ENCODE results near the gene RPS6KA5. TPM values are rescaled to one million over a fixed set of nuclear protein-coding genes. Genes with fewer than 3 reads are reported as not detected.
"Not testable (repeated sequence)": the region's sequence is repeated elsewhere in the genome, so short reads cannot be mapped to it uniquely, and the experiment has no call there.

The RPS6KA5 gene
- polyA plus RNA-seq, 3 donors from 2014 or later = 11.1 to 19.0 (median 16.6) TPM

- Mint-ChIP-seq H3K9me3 (no peaks in the 10 kb centered on the region), H3K27me3 (ENCODE audit: low read depth in 3 of 3) (peaks cover 0 to 3% (median 0%) of the 10 kb centered on the region in 3 donors), H3K36me3 (peaks cover 22 to 35% (median 23%) of the 10 kb centered on the region in 3 donors), H3K4me1 (peaks cover 0 to 5% of the 10 kb centered on the region in 2 donors), H3K27ac (no peak overlapping the region), H3K4me3 (no peak overlapping the region)
- no peak for DNase-seq
Measured at GRCh38 chr14:90874599-90874998, 185.8 kb downstream of the RPS6KA5 start.

- H3K4me3 Mint-ChIP-seq = no peak overlapping the region
- H3K9me3 Mint-ChIP-seq = no peaks in the 10 kb centered on the region
- DNase-seq = no peak
- H3K4me1 Mint-ChIP-seq = peaks cover 0 to 5% of the 10 kb centered on the region in 2 donors
- peaks cover 16 to 32% (median 23%) of the 10 kb centered on the region in 3 donors for H3K36me3 Mint-ChIP-seq
- H3K27me3 Mint-ChIP-seq (ENCODE audit: low read depth in 3 of 3) = peaks cover 0 to 3% (median 0%) of the 10 kb centered on the region in 3 donors
- no peak overlapping the region for H3K27ac Mint-ChIP-seq
Measured at GRCh38 chr14:90871605-90872233, 188.7 kb downstream of the RPS6KA5 start.

GRCh38 chr14:90870950-90871604 lies 189.4 kb downstream of the RPS6KA5 start:
- H3K36me3 Mint-ChIP-seq = peaks cover 10 to 26% (median 23%) of the 10 kb centered on the region in 3 donors
- H3K4me1 Mint-ChIP-seq = peaks cover 0 to 5% of the 10 kb centered on the region in 2 donors
- no peak overlapping the region for H3K4me3 Mint-ChIP-seq
- peaks cover 0 to 3% (median 0%) of the 10 kb centered on the region in 3 donors for H3K27me3 Mint-ChIP-seq (ENCODE audit: low read depth in 3 of 3)
- DNase-seq = no peak
- H3K9me3 Mint-ChIP-seq = no peaks in the 10 kb centered on the region
- H3K27ac Mint-ChIP-seq = no peak overlapping the region

GRCh38 chr14:90867501-90867900 lies 192.9 kb downstream of the RPS6KA5 start:
- Mint-ChIP-seq H3K36me3 (peaks cover 0 to 12% (median 4%) of the 10 kb centered on the region in 3 donors), H3K4me1 (peaks cover 0 to 5% of the 10 kb centered on the region in 2 donors), H3K27ac (peak overlapping the region in 1 of 6 donors; percentile 23), H3K9me3 (no peaks in the 10 kb centered on the region), H3K27me3 (ENCODE audit: low read depth in 3 of 3) (peaks cover 0 to 3% (median 2%) of the 10 kb centered on the region in 3 donors), H3K4me3 (no peak overlapping the region)
- DNase-seq = no peak

GRCh38 chr14:90866833-90867232 lies 193.6 kb downstream of the RPS6KA5 start:
- Mint-ChIP-seq H3K9me3 (no peaks in the 10 kb centered on the region), H3K27me3 (ENCODE audit: low read depth in 3 of 3) (peaks cover 0 to 2% (median 1%) of the 10 kb centered on the region in 3 donors), H3K36me3 (peaks cover 0 to 7% (median 2%) of the 10 kb centered on the region in 3 donors), H3K27ac (no peak overlapping the region), H3K4me1 (peaks cover 0 to 4% of the 10 kb centered on the region in 2 donors), H3K4me3 (no peak overlapping the region)
- no peak for DNase-seq

GRCh38 chr14:90864741-90865140 lies 195.7 kb downstream of the RPS6KA5 start:
- Mint-ChIP-seq H3K4me1 (no peaks in the 10 kb centered on the region), H3K27ac (no peak overlapping the region), H3K4me3 (no peak overlapping the region), H3K27me3 (ENCODE audit: low read depth in 3 of 3) (peaks cover 0 to 2% (median 0%) of the 10 kb centered on the region in 3 donors), H3K36me3 (peaks cover 0 to 8% (median 2%) of the 10 kb centered on the region in 3 donors), H3K9me3 (no peaks in the 10 kb centered on the region)
- DNase-seq = no peak

GRCh38 chr14:90858511-90858910 lies 201.9 kb downstream of the RPS6KA5 start:
- H3K36me3 Mint-ChIP-seq = peaks cover 0 to 4% (median 2%) of the 10 kb centered on the region in 3 donors
- H3K27me3 Mint-ChIP-seq (ENCODE audit: low read depth in 3 of 3) = peaks cover 0 to 2% (median 0%) of the 10 kb centered on the region in 3 donors
- H3K4me3 Mint-ChIP-seq = no peak overlapping the region
- no peaks in the 10 kb centered on the region for H3K9me3 Mint-ChIP-seq
- no peak for DNase-seq
- no peaks in the 10 kb centered on the region for H3K4me1 Mint-ChIP-seq
- H3K27ac Mint-ChIP-seq = no peak overlapping the region

GRCh38 chr14:90857866-90858265 lies 202.6 kb downstream of the RPS6KA5 start:
- Mint-ChIP-seq H3K27me3 (ENCODE audit: low read depth in 3 of 3) (peaks cover 0 to 2% (median 0%) of the 10 kb centered on the region in 3 donors), H3K4me1 (no peaks in the 10 kb centered on the region), H3K27ac (no peak overlapping the region), H3K9me3 (no peaks in the 10 kb centered on the region), H3K36me3 (peaks cover 0 to 5% (median 4%) of the 10 kb centered on the region in 3 donors), H3K4me3 (no peak overlapping the region)
- DNase-seq = no peak

GRCh38 chr14:90856115-90856514 lies 204.3 kb downstream of the RPS6KA5 start:
- H3K4me3 Mint-ChIP-seq, H3K9me3 Mint-ChIP-seq, DNase-seq: not testable (repeated sequence)

GRCh38 chr14:90853116-90853515 lies 207.3 kb downstream of the RPS6KA5 start:
- no peaks in the 10 kb centered on the region for H3K4me1 Mint-ChIP-seq
- DNase-seq = no peak
- no peak overlapping the region for H3K4me3 Mint-ChIP-seq
- H3K27me3 Mint-ChIP-seq (ENCODE audit: low read depth in 3 of 3) = no peaks in the 10 kb centered on the region
- H3K36me3 Mint-ChIP-seq = peaks cover 0 to 5% (median 4%) of the 10 kb centered on the region in 3 donors
- H3K9me3 Mint-ChIP-seq = no peaks in the 10 kb centered on the region
- no peak overlapping the region for H3K27ac Mint-ChIP-seq

More at GRCh38 chr14:90856115-90856514, 204.3 kb downstream of the RPS6KA5 start:
- not testable (repeated sequence) for H3K36me3 Mint-ChIP-seq; H3K27ac Mint-ChIP-seq; H3K27me3 Mint-ChIP-seq (ENCODE audit: low read depth in 3 of 3); H3K4me1 Mint-ChIP-seq

GRCh38 chr14:90851327-90852036 lies 209.0 kb downstream of the RPS6KA5 start:
- H3K27ac Mint-ChIP-seq = no peak overlapping the region
- peaks cover 0 to 1% (median 0%) of the 10 kb centered on the region in 3 donors for H3K27me3 Mint-ChIP-seq (ENCODE audit: low read depth in 3 of 3)
- DNase-seq = no peak
- H3K4me1 Mint-ChIP-seq = no peaks in the 10 kb centered on the region
- H3K9me3 Mint-ChIP-seq = no peaks in the 10 kb centered on the region
- peaks cover 4 to 5% (median 5%) of the 10 kb centered on the region in 3 donors for H3K36me3 Mint-ChIP-seq
- H3K4me3 Mint-ChIP-seq = no peak overlapping the region

GRCh38 chr14:90850487-90850886 lies 210.0 kb downstream of the RPS6KA5 start:
- DNase-seq = no peak
- Mint-ChIP-seq H3K36me3 (peaks cover 4 to 5% (median 5%) of the 10 kb centered on the region in 3 donors), H3K9me3 (no peaks in the 10 kb centered on the region), H3K27ac (no peak overlapping the region), H3K4me1 (no peaks in the 10 kb centered on the region), H3K4me3 (no peak overlapping the region), H3K27me3 (ENCODE audit: low read depth in 3 of 3) (peaks cover 0 to 1% (median 0%) of the 10 kb centered on the region in 3 donors)

- Mint-ChIP-seq H3K9me3 (no peaks in the 10 kb centered on the region), H3K4me3 (no peak overlapping the region), H3K27me3 (ENCODE audit: low read depth in 3 of 3) (peaks cover 0 to 1% (median 0%) of the 10 kb centered on the region in 3 donors), H3K4me1 (no peaks in the 10 kb centered on the region), H3K27ac (no peak overlapping the region), H3K36me3 (peaks cover 4 to 5% (median 5%) of the 10 kb centered on the region in 3 donors)
- DNase-seq = no peak
Measured at GRCh38 chr14:90849787-90850444, 210.5 kb downstream of the RPS6KA5 start.
